AG04449 (cell line): Measurements from ENCODE around the gene DNAJC4.

Experiments used
- CTCF ChIA-PET: fragments of 350-600 bp; formaldehyde crosslinking; extraction: SDS; loops from one replicate; lab custom pipeline; 2021; ENCODE audit warnings: antibody characterized with exemption; lab: Yijun Ruan, JAX
- POLR2A ChIA-PET: fragments of 400-600, 350-600 bp; formaldehyde crosslinking; extraction: SDS; loops from one replicate; lab custom pipeline; 2020; ENCODE audit warnings: antibody characterized with exemption, inconsistent platforms; lab: Yijun Ruan, JAX
- DNase-seq: peaks from one replicate; pipeline ENCODE4 v3.0.0-alpha.2; 2010; ENCODE audit warnings: low read depth, low spot score
- H3K4me3 ChIP-seq: 2 replicates; pipeline ENCODE4 v1.5.1; 2011; ENCODE audit warnings: low read depth, mild to moderate bottlenecking, control low read depth, low read length
- TF ChIP-seq, protein P1 (sequence below): IDR thresholded peaks from one replicate; pipeline ENCODE4 v1.5.1; 2011; ENCODE audit warnings: mild to moderate bottlenecking, moderate library complexity, low read length, control low read depth, inconsistent platforms; ENCODE audit not compliant: insufficient read depth; ENCODE audit errors: missing control alignments

DNAJC4 gene

DNA sequence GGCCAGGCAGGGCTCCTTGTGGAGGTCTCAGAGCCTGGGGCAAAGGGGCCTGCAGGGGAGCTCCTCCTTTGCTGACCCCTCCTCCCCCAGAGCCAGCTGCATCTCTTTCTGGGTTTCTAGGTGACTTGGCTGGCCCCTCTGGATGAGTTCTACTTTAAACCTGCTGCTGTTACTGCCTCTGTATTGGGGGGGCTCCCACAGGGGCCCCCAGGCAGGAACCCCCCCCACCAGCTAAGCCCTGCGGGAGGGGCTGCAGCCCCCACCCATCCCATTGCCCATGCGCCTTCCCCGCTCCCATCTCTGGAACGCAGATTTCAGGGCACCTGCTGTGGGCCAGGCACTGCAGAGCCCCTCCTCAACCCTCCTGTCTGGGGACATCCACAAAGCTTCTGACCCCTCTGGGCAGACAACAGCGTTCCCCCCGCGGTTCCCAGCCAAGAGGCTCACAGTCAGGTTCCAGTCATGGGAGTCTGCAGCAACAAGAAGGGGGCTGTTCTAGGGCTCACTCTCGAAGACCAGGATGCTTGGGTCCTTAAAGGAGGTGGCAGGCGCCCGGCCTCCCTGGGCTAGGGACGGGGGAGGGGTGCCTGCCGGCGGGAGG lies 20.2 kb downstream of the DNAJC4 start:
- H3K4me3 ChIP-seq = peak overlapping the region; percentile 72
- POLR2A ChIA-PET = interaction anchor here (1.0 to 1.4 kb wide), 3 partner anchors 9 to 21 kb away, joined by 3 to 5 read pairs (median 3); partner anchors contain the start of gene FKBP2
- CTCF ChIA-PET = interaction anchor here (0.6 to 10.8 kb wide), 26 partner anchors 7 to 108 kb away, joined by 3 to 224 read pairs (median 6); partner anchors contain the start of genes CATSPERZ, ESRRA, FERMT3 and FKBP2
- DNase-seq = no peak
- TF ChIP-seq, protein P1, sequence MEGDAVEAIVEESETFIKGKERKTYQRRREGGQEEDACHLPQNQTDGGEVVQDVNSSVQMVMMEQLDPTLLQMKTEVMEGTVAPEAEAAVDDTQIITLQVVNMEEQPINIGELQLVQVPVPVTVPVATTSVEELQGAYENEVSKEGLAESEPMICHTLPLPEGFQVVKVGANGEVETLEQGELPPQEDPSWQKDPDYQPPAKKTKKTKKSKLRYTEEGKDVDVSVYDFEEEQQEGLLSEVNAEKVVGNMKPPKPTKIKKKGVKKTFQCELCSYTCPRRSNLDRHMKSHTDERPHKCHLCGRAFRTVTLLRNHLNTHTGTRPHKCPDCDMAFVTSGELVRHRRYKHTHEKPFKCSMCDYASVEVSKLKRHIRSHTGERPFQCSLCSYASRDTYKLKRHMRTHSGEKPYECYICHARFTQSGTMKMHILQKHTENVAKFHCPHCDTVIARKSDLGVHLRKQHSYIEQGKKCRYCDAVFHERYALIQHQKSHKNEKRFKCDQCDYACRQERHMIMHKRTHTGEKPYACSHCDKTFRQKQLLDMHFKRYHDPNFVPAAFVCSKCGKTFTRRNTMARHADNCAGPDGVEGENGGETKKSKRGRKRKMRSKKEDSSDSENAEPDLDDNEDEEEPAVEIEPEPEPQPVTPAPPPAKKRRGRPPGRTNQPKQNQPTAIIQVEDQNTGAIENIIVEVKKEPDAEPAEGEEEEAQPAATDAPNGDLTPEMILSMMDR = no peak

DNA sequence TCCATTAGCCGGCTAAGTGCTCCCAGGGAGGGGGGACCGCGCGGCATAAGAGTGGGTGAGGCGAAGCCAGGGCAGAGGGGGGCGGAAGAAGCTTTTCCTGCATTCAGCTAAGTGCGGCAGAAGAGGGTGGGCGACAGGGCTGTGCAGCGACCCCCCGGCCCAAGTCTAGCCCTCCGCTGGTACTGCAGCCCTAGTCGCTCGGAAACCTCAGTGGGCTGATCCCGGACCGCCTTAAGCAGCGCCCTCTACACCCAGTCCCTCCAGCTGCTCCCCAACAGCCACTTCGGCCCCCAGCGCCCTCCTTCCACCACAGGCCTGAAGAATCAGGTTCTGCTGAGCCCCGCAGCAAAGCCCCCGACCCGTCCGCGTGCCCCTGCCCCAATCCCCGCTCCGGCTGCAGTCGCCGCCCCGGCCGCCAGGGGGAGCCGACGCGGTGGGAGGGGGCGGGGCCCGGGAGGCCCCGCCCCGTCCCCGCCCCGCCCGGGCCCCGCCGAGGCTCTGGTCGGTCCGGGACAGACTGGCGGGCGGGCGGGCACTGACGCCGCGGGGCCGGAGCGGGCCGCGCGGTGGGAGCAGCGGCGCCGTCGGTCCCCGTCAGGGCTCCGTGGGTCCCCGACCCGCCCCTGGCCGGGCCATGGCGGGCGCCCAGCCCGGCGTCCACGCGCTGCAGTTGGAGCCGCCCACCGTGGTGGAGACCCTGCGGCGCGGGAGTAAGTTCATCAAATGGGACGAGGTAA lies 20.8 kb downstream of the DNAJC4 start, which contains the start of gene PLCB3:
Gene PLCB3, plus strand, starts transcription at position 515 of the 737 bp plus-strand sequence. Its CDS starts 120 bp downstream, at position 635.
- CTCF ChIA-PET = interaction anchor here (0.6 to 10.8 kb wide), 28 partner anchors 8 to 469 kb away, joined by 3 to 224 read pairs (median 6); partner anchors contain the start of genes CATSPERZ, ESRRA, FERMT3 and FKBP2
- H3K4me3 ChIP-seq = peak within 1 kb of the TSS; percentile 82
- TF ChIP-seq, protein P1 = peak; percentile 68
- DNase-seq = no peak
- POLR2A ChIA-PET = interaction anchor here (1.2 to 1.9 kb wide), 5 partner anchors 13 to 65 kb away, joined by 3 to 18 read pairs (median 5); partner anchors contain the start of gene STIP1

DNA sequence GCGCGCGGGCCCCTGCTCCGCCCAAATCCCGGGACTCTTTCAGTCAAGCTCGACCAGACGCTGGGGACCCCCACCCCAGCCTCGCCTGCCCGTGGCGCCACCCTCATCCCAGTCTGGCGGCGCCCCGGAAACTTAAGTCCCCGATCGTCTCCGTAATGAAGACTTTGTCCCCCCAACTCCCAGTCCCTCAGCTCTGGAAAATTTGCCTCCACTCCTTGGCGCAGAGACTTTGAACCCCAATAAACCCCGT lies 21.3 kb downstream of the DNAJC4 start:
- H3K4me3 ChIP-seq = peak overlapping the region; percentile 82
- ChIA-PET POLR2A (interaction anchor here (1.2 to 1.9 kb wide), 7 partner anchors 10 to 66 kb away, joined by 3 to 18 read pairs (median 5); partner anchors contain the start of genes FKBP2 and STIP1), CTCF (interaction anchor here (0.7 to 10.8 kb wide), 23 partner anchors 9 to 468 kb away, joined by 3 to 224 read pairs (median 7); partner anchors contain the start of genes CATSPERZ, ESRRA, FERMT3 and FKBP2)
- TF ChIP-seq, protein P1 = no peak
- no peak for DNase-seq

DNA sequence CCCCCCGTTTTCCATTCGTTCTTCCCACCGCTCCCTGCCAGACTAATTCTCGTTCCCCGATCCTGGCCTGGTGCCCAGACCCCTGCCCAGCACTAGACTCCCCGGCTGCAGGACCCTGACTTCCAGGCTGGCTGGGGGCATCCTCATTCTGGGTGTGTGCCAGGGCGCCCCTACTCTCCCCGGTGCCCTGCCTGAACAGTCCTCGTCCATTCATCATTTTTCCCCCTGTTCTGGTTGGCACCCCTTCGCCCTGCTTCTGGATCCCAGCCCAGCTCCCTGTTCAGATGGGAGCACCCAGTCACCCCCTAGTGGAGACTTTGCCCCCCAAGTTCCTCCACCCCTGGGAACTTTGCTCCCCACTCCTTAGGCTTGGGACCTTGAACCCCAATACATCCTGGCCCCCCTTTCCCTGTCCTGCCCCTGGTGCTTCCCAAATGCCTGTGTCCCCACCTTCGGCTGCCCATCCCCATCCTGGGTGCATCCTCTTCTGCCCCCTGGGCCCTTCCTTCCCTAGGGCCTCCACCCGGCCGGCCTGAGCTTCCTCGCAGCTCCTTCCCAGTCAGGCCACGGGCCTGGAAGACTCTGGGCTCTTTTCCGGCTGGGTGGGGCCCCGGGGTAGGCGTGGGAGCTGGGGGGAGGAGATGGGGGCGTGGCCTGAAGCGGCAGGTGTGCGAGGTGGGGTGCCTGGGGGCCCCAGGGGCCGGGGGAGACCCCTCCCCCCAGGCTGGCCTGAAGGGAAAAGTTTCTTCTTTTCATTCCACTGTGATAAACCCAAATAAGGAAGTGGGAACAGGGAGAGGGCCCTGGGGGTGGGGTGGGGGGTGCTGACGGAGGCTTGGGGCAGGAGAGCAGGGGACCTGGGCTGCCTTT lies 21.9 kb downstream of the DNAJC4 start:
- H3K4me3 ChIP-seq = peak overlapping the region; percentile 82
- CTCF ChIA-PET = interaction anchor here (0.7 to 10.8 kb wide), 20 partner anchors 9 to 468 kb away, joined by 3 to 224 read pairs (median 8); partner anchors contain the start of genes CATSPERZ, ESRRA, FERMT3 and FKBP2
- DNase-seq = no peak
- POLR2A ChIA-PET = interaction anchor here (0.7 to 1.9 kb wide), 10 partner anchors 9 to 66 kb away, joined by 3 to 18 read pairs (median 5); partner anchors contain the start of genes FKBP2 and STIP1
- TF ChIP-seq, protein P1 = peak; percentile 44

GRCh38 chr11:64253043-64253442 lies 22.7 kb downstream of the DNAJC4 start:
- TF ChIP-seq, protein P1 = no peak

More at GRCh38 chr11:64253043-64253442, 22.7 kb downstream of the DNAJC4 start:
- H3K4me3 ChIP-seq = peak overlapping the region; percentile 82
- no peak for DNase-seq
- ChIA-PET POLR2A (interaction anchor here (1.1 to 1.9 kb wide), 5 partner anchors 9 to 49 kb away, joined by 3 to 18 read pairs (median 13); partner anchors contain the start of gene FKBP2), CTCF (interaction anchor here (1.2 to 10.8 kb wide), 8 partner anchors 8 to 65 kb away, joined by 3 to 224 read pairs (median 12); partner anchors contain the start of genes FERMT3 and PRDX5)
